HEK293 (cell line): ENCODE results near the gene KTN1.

Experiments used
- CTCF ChIA-PET: fragments of 350-600 bp; formaldehyde crosslinking; extraction: SDS; loops from one replicate; lab custom pipeline; 2021; ENCODE audit warnings: antibody characterized with exemption; lab: Yijun Ruan, JAX
- POLR2A ChIA-PET: fragments of 300-600 bp; formaldehyde crosslinking; extraction: SDS; loops from one replicate; lab custom pipeline; 2020; ENCODE audit warnings: antibody characterized with exemption, inconsistent platforms; lab: Yijun Ruan, JAX
- H3K27ac ChIP-seq: fragments of 200-500 bp; sonication (Bioruptor generic); 2 replicates; pipeline ENCODE4 v1.5.1; 2014; ENCODE audit warnings: low read depth, low read length, control low read depth, inconsistent platforms; ENCODE audit errors: extremely low read depth
- H3K36me3 ChIP-seq, 2 experiments: fragments of 200-500 bp in 1 of 2; sonication (Bioruptor generic) in 1 of 2; 1 replicate in 1 of 2; 2 replicates in 1 of 2; pipeline ENCODE4 v1.5.1; 2014 to 2017; ENCODE audit warnings: inconsistent platforms in 2 of 2, low read length in 2 of 2; ENCODE audit not compliant: control insufficient read depth in 2 of 2, insufficient read depth in 1 of 2
- H3K4me1 ChIP-seq: fragments of 200-500 bp; sonication (Bioruptor generic); 2 replicates; pipeline ENCODE4 v1.5.1; 2014; ENCODE audit warnings: mild to moderate bottlenecking, low read length, inconsistent platforms; ENCODE audit not compliant: control insufficient read depth, insufficient read depth
- H3K4me3 ChIP-seq: 2 replicates; pipeline ENCODE4 v1.5.1; 2011; ENCODE audit warnings: low read depth, mild to moderate bottlenecking, control low read depth, low read length, moderate library complexity
- H3K9me3 ChIP-seq: fragments of 200-500 bp; sonication (Bioruptor generic); 2 replicates; pipeline ENCODE4 v1.5.1; 2014; ENCODE audit warnings: low read depth, low read length, inconsistent platforms; ENCODE audit not compliant: control insufficient read depth, insufficient read depth
- EGR2 ChIP-seq: fragments of 450-650 bp; formaldehyde crosslinking; IDR thresholded peaks from 2 replicates; pipeline ENCODE4 v1.5.1; 2016; ENCODE audit warnings: low read depth, missing biosample characterization, missing genetic modification characterization
- GLI2 ChIP-seq: fragments of 450-650 bp; formaldehyde crosslinking; IDR thresholded peaks from 2 replicates; pipeline ENCODE4; 2017; ENCODE audit warnings: missing biosample characterization, missing genetic modification characterization, low read depth, borderline replicate concordance
- HIC1 ChIP-seq: fragments of 450-650 bp; formaldehyde crosslinking; IDR thresholded peaks from 2 replicates; pipeline ENCODE4 v1.5.1; 2016; ENCODE audit warnings: missing biosample characterization, missing genetic modification characterization
- PATZ1 ChIP-seq: fragments of 450-650 bp; formaldehyde crosslinking; IDR thresholded peaks from 2 replicates; pipeline ENCODE4 v1.5.1; 2016; ENCODE audit warnings: missing biosample characterization, missing genetic modification characterization
- PRDM6 ChIP-seq: fragments of 450-650 bp; formaldehyde crosslinking; IDR thresholded peaks from 2 replicates; pipeline ENCODE4 v1.5.1; 2017; ENCODE audit warnings: missing biosample characterization, missing genetic modification characterization
- RBAK ChIP-seq: fragments of 450-650 bp; formaldehyde crosslinking; IDR thresholded peaks from 2 replicates; pipeline ENCODE4 v1.5.1; 2016; ENCODE audit warnings: missing biosample characterization, missing genetic modification characterization
- SCRT2 ChIP-seq: fragments of 450-650 bp; formaldehyde crosslinking; IDR thresholded peaks from 2 replicates; pipeline ENCODE4 v1.5.1; 2016; ENCODE audit warnings: missing biosample characterization, missing genetic modification characterization
- TRIM28 ChIP-seq: IDR thresholded peaks from 2 replicates; pipeline ENCODE4 v1.6.1; 2011; ENCODE audit warnings: low read length, control low read depth, borderline replicate concordance
- YY2 ChIP-seq: fragments of 450-650 bp; formaldehyde crosslinking; IDR thresholded peaks from 2 replicates; pipeline ENCODE4 v1.5.1; 2016; ENCODE audit warnings: missing biosample characterization, missing genetic modification characterization
- ZBTB1 ChIP-seq: fragments of 450-650 bp; formaldehyde crosslinking; IDR thresholded peaks from 2 replicates; pipeline ENCODE4 v1.5.1; 2016; ENCODE audit warnings: missing biosample characterization, missing genetic modification characterization
- ZEB2 ChIP-seq: fragments of 450-650 bp; formaldehyde crosslinking; IDR thresholded peaks from 2 replicates; pipeline ENCODE4 v1.5.1; 2016; ENCODE audit warnings: missing biosample characterization, missing genetic modification characterization
- ZNF16 ChIP-seq: fragments of 450-650 bp; formaldehyde crosslinking; IDR thresholded peaks from 2 replicates; pipeline ENCODE4 v1.5.1; 2016; ENCODE audit warnings: low read depth, missing biosample characterization, missing genetic modification characterization
- ZNF169 ChIP-seq: fragments of 450-650 bp; formaldehyde crosslinking; IDR thresholded peaks from 2 replicates; pipeline ENCODE4 v1.5.1; 2016; ENCODE audit warnings: missing biosample characterization, missing genetic modification characterization
- ZNF18 ChIP-seq: fragments of 450-650 bp; formaldehyde crosslinking; IDR thresholded peaks from 2 replicates; pipeline ENCODE4 v1.5.1; 2016; ENCODE audit warnings: missing biosample characterization, missing genetic modification characterization
- ZNF19 ChIP-seq: fragments of 450-650 bp; formaldehyde crosslinking; IDR thresholded peaks from 2 replicates; pipeline ENCODE4; 2016; ENCODE audit warnings: missing biosample characterization, missing genetic modification characterization, low read depth
- ZNF202 ChIP-seq: fragments of 450-650 bp; formaldehyde crosslinking; IDR thresholded peaks from 2 replicates; pipeline ENCODE4 v1.5.1; 2016; ENCODE audit warnings: missing biosample characterization, missing genetic modification characterization, borderline replicate concordance
- ZNF221 ChIP-seq: fragments of 450-650 bp; formaldehyde crosslinking; IDR thresholded peaks from 2 replicates; pipeline ENCODE4 v1.5.1; 2017; ENCODE audit warnings: missing biosample characterization, missing genetic modification characterization, borderline replicate concordance
- ZNF248 ChIP-seq: fragments of 450-650 bp; formaldehyde crosslinking; IDR thresholded peaks from 2 replicates; pipeline ENCODE4 v1.5.1; 2017; ENCODE audit warnings: missing biosample characterization, missing genetic modification characterization
- ZNF324 ChIP-seq: fragments of 450-650 bp; formaldehyde crosslinking; IDR thresholded peaks from 2 replicates; pipeline ENCODE4 v1.5.1; 2016; ENCODE audit warnings: missing biosample characterization, missing genetic modification characterization
- ZNF416 ChIP-seq: fragments of 450-650 bp; formaldehyde crosslinking; IDR thresholded peaks from 2 replicates; pipeline ENCODE4 v1.5.1; 2016; ENCODE audit warnings: missing biosample characterization, missing genetic modification characterization
- ZNF423 ChIP-seq: fragments of 450-650 bp; formaldehyde crosslinking; IDR thresholded peaks from 2 replicates; pipeline ENCODE4 v1.5.1; 2016; ENCODE audit warnings: missing biosample characterization, missing genetic modification characterization
- ZNF513 ChIP-seq: fragments of 450-650 bp; IDR thresholded peaks from 2 replicates; pipeline ENCODE4 v1.5.1; 2018; ENCODE audit warnings: missing biosample characterization, missing genetic modification characterization
- ZNF558 ChIP-seq: fragments of 450-650 bp; formaldehyde crosslinking; IDR thresholded peaks from 2 replicates; pipeline ENCODE4 v1.5.1; 2016; ENCODE audit warnings: missing biosample characterization, missing genetic modification characterization
- ZNF560 ChIP-seq: fragments of 450-650 bp; formaldehyde crosslinking; IDR thresholded peaks from 2 replicates; pipeline ENCODE4 v1.5.1; 2017; ENCODE audit warnings: missing biosample characterization, missing genetic modification characterization, borderline replicate concordance
- ZNF777 ChIP-seq: fragments of 450-650 bp; formaldehyde crosslinking; IDR thresholded peaks from 2 replicates; pipeline ENCODE4 v1.5.1; 2017; ENCODE audit warnings: missing biosample characterization, missing genetic modification characterization, borderline replicate concordance
- ZSCAN18 ChIP-seq: fragments of 450-650 bp; formaldehyde crosslinking; IDR thresholded peaks from 2 replicates; pipeline ENCODE4 v1.5.1; 2016; ENCODE audit warnings: missing biosample characterization, missing genetic modification characterization

Gene KTN1

GRCh38 chr14:55599250-55599879 is 19.4 kb downstream of the KTN1 start (continued):
- TF ChIP-seq ZSCAN18 (tag by site-specific recombination) (no peak), ZNF19 (no peak), PATZ1 (tag by site-specific recombination) (peak; percentile 45), ZNF777 (tag by site-specific recombination) (no peak), ZNF248 (no peak), ZNF513 (tag by site-specific recombination) (no peak), RBAK (tag by site-specific recombination) (no peak), YY2 (peak; percentile 57; the same call in 1 of the 2 replicates), ZNF558 (tag by site-specific recombination) (peak; percentile 58), SCRT2 (no peak), ZNF324 (tag by site-specific recombination) (0 out of 2 replicates have a peak, but pooled peaks have one; percentile 39), GLI2 (tag by site-specific recombination) (no peak), ZNF18 (peak; percentile 35; the same call in 1 of the 2 replicates)

- H3K9me3 ChIP-seq, result no peaks in the 10 kb centered on the region
- peaks cover 37% of the 10 kb centered on the region for H3K4me1 ChIP-seq
- no peak overlapping the region for H3K4me3 ChIP-seq
- ChIA-PET POLR2A (no interaction called here), CTCF (interaction anchor here (0.7 to 1.0 kb wide), 2 partner anchors 154 to 571 kb away, joined by 4 read pairs; no protein-coding TSS in a partner anchor)
- no peak overlapping the region for H3K27ac ChIP-seq
- H3K36me3 ChIP-seq, result peaks cover 0 to 3% of the 10 kb centered on the region in 2 experiments; a peak in 1 of 3 replicates
- TF ChIP-seq ZNF202 (no peak), EGR2 (tag by site-specific recombination) (no peak), ZNF16 (tag by site-specific recombination) (no peak), TRIM28 (0 out of 2 replicates have a peak, but pooled peaks have one; percentile 22), ZNF416 (tag by site-specific recombination) (no peak), ZEB2 (tag by site-specific recombination) (peak; percentile 56; the same call in 1 of the 2 replicates), PRDM6 (peak; percentile 93), ZNF423 (tag by site-specific recombination) (no peak), ZNF560 (tag by site-specific recombination) (no peak), ZNF169 (tag by site-specific recombination) (no peak), HIC1 (tag by site-specific recombination) (peak; percentile 62), ZNF221 (no peak), ZBTB1 (tag by site-specific recombination) (no peak)
These were observed 21.0 kb downstream of the KTN1 start for GRCh38 chr14:55600784-55601561.
